Measurements from ENCODE around the gene FBXW5.

- no peak for TF ChIP-seq POLR2AphosphoS5 (IDR thresholded peaks at IDR 0.05; ENCODE audit: low read depth, low read length)
- no peak for TF ChIP-seq POLR2A (IDR thresholded peaks at IDR 0.05; ENCODE audit: borderline replicate concordance, extremely low read depth, insufficient read depth, insufficient read length)
- TF ChIP-seq, protein P1, sequence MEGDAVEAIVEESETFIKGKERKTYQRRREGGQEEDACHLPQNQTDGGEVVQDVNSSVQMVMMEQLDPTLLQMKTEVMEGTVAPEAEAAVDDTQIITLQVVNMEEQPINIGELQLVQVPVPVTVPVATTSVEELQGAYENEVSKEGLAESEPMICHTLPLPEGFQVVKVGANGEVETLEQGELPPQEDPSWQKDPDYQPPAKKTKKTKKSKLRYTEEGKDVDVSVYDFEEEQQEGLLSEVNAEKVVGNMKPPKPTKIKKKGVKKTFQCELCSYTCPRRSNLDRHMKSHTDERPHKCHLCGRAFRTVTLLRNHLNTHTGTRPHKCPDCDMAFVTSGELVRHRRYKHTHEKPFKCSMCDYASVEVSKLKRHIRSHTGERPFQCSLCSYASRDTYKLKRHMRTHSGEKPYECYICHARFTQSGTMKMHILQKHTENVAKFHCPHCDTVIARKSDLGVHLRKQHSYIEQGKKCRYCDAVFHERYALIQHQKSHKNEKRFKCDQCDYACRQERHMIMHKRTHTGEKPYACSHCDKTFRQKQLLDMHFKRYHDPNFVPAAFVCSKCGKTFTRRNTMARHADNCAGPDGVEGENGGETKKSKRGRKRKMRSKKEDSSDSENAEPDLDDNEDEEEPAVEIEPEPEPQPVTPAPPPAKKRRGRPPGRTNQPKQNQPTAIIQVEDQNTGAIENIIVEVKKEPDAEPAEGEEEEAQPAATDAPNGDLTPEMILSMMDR (IDR thresholded peaks at IDR 0.05 in 2 of 3, conservative IDR thresholded peaks at IDR 0.05 in 1 of 3; ENCODE audit: borderline replicate concordance in 1 of 3, insufficient read depth in 1 of 3, low read depth in 2 of 3, low read length in 2 of 3): no peak
- no peak for TF ChIP-seq ZNF274 (IDR thresholded peaks at IDR 0.05; ENCODE audit: low read depth, low read length)
- TF ChIP-seq EZH2phosphoT487 (IDR thresholded peaks at IDR 0.05; ENCODE audit: borderline replicate concordance): no peak
- no peak for TF ChIP-seq MAX (IDR thresholded peaks at IDR 0.05)
- no peak for TF ChIP-seq FOSL1 (IDR thresholded peaks at IDR 0.05; ENCODE audit: low read depth)
- TF ChIP-seq YY1 (IDR thresholded peaks at IDR 0.05; ENCODE audit: extremely low read depth, insufficient replicate concordance, low read depth, low read length): no peak
- TF ChIP-seq REST (IDR thresholded peaks at IDR 0.05; ENCODE audit: low read depth): no peak
Measured at GRCh38 chr9:136898483-136899100, 45.9 kb downstream of the FBXW5 start.

Data from HCT116 (cell line).